Measurements from ENCODE around the gene MBNL3.

MBNL3 gene, protein sequence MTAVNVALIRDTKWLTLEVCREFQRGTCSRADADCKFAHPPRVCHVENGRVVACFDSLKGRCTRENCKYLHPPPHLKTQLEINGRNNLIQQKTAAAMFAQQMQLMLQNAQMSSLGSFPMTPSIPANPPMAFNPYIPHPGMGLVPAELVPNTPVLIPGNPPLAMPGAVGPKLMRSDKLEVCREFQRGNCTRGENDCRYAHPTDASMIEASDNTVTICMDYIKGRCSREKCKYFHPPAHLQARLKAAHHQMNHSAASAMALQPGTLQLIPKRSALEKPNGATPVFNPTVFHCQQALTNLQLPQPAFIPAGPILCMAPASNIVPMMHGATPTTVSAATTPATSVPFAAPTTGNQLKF

DNA sequence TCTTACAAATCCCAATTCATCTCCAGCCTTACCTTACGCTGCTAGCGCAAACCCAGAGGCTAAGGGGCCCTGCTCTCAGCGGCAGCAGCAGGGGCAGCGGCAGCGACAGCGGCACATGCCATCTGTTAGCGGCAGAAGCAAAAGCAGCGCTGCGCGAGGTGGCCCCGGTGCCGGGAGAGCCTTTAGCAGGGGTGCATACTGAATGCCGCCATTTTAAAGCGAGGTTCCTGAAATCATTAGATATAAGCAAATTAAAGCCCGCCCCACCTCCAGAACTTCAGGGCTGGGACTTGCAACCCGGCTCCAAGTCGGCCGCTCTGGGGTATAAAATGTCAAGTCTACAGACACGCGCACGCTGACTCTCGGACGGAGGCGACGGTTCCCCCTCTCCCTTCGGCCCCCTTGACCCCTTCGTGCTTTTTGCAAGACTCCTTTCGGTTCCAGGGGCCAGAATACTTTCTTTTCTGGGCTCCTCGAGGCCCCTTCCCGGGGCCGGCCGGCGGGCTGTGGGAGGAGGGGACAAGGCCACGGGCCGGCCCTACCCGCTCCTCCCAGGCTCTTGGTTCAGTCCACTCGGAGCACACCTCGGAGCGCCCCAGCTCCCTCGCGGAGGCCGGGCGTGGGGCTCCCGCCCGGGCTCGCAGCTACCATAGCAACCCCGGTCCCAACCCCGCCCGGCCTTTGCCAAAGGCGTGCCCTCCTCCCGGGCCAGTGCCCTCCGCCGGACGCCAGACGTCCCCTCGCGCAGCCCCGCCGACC is at the start of gene MBNL3:
Gene MBNL3, minus strand, starts transcription at position 220 of the 759 bp plus-strand sequence. CDS start 49,427 bp downstream, outside the sequence.
- in situ Hi-C loops (cut with MboI; ENCODE audit: low sequenced_read_pairs), result no loop called here

DNA sequence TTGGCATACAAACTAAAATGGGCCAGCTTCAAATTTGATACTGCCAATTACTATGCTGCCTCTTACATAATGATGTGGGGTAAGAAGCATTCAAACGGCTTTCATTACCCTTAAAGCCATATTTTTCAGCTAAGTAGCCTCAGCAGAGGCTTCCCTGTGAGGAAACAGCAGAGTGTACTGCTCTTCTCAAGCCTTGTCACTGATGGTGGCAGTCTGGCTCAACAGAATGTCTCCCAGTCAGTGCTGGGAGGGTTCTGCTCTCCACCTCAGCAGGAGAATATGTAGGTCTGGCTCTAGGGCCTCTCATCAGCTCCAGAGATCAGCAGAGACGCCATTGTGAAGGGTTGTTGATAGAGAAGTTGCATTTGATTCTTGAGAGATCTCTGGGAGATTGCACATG is 44.6 kb upstream of the MBNL3 start:
- in situ Hi-C loops (cut with MboI; ENCODE audit: low sequenced_read_pairs), result no loop called here

DNA sequence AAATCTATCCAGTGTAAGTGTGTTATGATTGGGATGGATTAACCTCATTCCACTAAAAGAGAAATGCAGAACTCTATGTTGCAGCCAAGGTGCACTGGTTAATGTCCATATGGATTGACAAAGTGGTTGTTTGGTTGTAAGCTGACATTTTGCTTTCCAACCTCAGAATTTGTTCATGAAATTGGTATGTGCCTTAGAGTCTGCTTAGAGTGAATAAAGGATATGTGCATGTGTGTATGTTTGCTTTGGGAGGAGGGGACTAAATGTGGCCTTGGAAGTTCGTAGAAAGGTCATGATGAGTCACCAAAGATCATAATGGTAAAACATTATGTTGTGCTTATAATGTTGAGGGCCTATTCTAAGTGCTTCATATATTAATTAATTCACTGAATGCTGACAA is 44.1 kb upstream of the MBNL3 start:
- in situ Hi-C loops (cut with MboI; ENCODE audit: low sequenced_read_pairs), result no loop called here

DNA sequence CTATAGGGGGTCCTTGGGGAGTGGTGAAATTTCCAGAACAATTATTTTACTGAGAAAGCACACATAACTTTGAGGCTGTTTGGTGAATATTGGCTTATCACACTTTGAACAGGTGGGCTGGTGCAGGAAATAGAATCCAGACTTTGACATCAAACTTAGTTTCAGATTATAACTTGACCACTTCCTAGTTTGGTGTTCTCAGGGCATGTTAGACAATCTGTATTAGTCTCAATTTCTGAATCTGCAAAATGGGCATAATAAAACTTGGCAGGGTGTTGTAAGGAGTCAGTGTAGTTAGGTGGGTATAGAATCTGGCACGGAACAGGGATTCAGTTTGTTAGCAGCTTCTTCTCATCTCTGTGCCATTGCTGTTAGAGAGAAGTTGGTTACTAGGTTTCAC is 43.3 kb upstream of the MBNL3 start:
- in situ Hi-C loops (cut with MboI; ENCODE audit: low sequenced_read_pairs), result no loop called here

DNA sequence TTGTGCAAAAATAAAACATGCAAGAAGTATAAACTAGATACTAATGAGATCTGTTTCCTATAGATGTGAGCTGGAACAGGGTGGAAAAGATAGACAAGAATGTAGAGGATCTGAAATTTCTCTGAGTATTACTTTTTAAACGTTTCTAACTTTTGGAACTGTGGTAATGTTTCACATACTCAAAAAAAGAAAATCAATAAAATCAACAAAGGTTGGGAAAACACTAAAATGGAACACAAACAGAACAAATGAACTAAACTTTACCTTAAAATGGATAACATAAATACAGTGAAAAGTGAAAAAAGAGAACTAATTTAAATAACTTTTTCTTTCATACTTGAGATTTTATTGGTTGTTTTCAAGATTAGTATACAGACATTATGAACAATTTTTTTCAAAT is 32.0 kb upstream of the MBNL3 start:
- in situ Hi-C loops (cut with MboI; ENCODE audit: low sequenced_read_pairs), result no loop called here

DNA sequence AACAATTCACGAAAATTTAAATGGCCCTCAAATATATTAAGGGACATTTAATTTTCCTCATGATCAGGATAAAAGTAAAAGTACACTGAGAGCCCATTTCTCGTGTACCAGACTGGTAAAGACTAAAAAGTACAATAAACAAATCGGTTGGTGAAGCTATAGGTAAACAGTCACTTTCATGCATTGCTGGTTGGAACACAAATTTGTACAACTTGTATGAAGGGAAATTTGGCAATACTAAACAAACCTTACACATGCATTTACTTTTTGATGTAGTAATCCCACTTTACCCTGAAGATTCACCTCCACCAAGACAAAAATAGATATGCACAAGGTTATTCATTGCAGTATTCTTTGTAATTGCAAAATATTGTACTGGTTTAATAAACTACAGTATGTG is 31.4 kb upstream of the MBNL3 start:
- in situ Hi-C loops (cut with MboI; ENCODE audit: low sequenced_read_pairs), result no loop called here

DNA sequence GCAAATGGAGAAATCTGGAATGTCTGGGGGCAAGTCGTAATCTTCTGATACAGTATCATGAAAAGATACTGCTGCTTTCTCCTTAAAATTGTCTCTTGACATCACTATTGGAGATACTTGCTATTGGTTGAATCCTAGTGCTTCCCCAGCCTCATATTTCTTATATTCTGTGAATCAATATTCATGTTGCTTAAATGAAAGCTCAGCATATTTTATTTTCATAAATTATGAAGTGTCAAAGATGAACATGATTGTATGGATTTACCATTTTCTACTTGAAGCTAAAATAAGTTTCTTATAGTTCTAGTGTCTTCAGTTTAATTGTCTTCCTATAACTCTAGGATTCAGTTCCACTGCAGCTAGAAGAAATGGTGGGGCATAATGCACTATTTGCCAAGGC is 29.6 kb upstream of the MBNL3 start:
- in situ Hi-C loops (cut with MboI; ENCODE audit: low sequenced_read_pairs), result no loop called here

DNA sequence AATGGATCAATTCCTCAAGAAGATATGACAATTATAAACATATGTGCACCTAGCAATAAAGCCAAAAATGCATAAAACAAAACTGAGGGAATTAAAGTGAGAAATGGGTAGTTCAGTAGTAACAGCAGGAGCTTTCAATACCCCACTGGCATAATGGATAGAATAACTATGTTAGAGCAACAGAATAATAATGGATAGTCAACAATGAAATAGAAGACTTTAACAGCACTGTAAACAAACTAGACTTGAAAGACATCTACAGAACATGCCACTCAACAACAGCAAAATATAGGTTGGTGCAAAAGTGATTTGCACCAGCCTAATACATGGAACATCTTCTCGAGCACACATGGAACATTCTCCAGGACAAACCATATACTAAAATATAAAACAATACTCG is 20.0 kb upstream of the MBNL3 start:
- in situ Hi-C loops (cut with MboI; ENCODE audit: low sequenced_read_pairs), result no loop called here

DNA sequence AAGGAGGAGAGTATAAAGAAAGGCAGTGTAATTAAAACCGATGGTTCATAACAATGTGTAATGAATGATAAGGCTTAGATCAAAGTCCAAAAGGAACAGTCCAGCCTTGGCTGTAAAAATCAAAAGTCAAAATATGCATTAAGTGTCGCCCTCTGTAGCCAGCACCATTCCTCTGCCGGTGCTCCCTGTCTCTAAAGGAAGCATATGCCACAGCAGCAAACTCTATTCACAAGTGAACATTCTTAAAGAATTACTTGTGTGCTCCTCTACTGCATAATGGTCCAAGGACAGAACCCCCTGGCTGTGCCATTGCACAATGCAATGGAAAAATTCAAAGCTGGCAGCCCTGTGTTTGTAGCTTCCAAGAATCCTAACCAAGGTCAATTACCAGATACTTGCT is 16.3 kb upstream of the MBNL3 start:
- in situ Hi-C loops (cut with MboI; ENCODE audit: low sequenced_read_pairs), result no loop called here

DNA sequence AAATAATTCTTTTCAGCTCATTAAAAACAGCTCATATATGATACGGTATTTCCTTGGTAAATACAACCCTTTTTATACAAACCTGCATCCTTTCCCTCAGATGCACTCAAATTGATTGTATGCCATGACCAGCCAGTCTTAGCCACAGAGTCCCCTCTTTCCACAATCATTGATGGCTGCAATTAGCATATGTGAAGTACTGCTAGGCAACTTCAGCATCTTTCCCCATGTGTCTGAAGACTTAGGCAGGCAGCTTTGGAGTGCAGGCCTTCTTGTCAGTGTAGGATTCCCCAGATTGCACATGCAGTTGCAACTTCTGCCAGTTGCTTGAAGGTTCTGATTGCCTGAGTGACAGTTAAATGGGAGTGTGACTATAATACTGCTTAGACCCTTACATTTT is 15.6 kb upstream of the MBNL3 start:
- in situ Hi-C loops (cut with MboI; ENCODE audit: low sequenced_read_pairs), result no loop called here

DNA sequence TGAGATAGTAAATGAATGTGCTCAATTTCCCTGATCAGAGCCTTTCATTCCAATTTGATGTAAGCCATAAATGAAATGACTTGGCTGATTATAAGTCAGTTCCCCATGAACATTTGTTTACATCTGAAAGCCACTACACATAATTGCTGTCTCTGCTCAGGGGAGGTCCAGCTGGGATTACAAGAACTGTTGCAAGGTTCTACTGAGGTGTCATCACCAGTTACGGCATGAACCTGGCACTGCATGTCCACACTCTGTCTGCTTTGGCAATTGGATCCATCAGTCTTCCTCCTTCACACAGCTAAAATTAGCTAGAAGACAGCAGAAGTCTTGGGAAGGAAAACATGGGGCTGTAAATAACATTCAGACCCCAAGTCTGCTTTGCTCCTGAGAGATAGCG is 12.8 kb upstream of the MBNL3 start:
- in situ Hi-C loops (cut with MboI; ENCODE audit: low sequenced_read_pairs), result no loop called here

DNA sequence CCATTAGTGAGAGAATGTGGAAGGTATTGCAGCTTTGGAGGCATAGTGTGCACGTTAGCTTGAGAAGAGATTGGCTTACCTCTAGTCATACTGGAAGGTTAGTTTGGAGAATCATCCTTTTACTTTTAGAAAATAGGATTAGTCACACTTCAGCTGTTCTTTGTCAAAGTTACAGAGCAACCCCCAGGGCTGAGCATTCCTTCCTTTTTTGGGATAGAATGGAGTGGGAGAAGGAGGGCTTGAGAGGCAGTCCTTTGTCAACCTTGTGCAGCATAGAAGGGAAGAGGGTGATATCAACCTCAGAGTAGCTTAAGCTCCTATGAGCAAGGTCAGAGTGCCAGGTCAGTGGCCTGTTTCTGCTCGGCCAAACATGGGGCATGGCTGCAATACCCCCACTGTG is 8.6 kb upstream of the MBNL3 start:
- in situ Hi-C loops (cut with MboI; ENCODE audit: low sequenced_read_pairs), result no loop called here

DNA sequence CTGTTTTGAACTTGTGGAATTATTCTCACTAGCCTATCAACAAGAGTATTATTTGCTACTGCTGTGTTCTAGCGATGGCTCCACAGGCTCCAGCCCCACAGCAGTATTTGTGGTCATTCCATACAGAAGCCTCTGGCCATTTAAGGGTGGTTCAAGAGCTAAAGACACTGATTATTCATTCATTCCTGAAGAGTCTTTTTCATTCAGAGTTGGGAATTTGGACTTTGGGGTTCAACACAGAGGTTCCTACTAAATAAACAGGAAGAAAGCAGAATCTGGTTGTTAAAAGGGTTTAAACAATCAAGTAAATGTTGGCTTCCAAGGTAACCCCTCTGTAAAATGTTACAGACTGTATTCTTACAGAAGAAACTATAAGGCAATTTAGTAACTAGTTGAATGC is 4.3 kb upstream of the MBNL3 start:
- in situ Hi-C loops (cut with MboI; ENCODE audit: low sequenced_read_pairs), result no loop called here

DNA sequence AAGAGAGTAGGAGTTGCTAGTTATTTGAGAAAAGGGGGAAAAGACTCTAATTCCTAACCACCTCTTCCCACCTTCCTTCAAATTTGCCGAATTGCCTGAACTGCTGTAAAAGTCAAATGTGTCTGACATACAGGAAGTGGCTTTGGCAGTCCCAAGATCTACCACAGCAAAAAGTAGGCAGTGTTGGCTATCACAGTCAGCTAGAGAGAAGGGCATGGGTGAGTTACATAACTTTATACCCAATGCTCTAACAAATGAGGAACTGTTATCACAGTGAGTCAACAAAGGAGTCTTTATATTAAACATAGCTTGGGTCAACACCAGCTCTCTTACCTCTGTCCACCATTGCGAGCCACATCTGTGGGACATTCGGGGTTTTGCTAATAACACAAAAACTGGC is 2.4 kb upstream of the MBNL3 start:
- in situ Hi-C loops (cut with MboI; ENCODE audit: low sequenced_read_pairs), result no loop called here

DNA sequence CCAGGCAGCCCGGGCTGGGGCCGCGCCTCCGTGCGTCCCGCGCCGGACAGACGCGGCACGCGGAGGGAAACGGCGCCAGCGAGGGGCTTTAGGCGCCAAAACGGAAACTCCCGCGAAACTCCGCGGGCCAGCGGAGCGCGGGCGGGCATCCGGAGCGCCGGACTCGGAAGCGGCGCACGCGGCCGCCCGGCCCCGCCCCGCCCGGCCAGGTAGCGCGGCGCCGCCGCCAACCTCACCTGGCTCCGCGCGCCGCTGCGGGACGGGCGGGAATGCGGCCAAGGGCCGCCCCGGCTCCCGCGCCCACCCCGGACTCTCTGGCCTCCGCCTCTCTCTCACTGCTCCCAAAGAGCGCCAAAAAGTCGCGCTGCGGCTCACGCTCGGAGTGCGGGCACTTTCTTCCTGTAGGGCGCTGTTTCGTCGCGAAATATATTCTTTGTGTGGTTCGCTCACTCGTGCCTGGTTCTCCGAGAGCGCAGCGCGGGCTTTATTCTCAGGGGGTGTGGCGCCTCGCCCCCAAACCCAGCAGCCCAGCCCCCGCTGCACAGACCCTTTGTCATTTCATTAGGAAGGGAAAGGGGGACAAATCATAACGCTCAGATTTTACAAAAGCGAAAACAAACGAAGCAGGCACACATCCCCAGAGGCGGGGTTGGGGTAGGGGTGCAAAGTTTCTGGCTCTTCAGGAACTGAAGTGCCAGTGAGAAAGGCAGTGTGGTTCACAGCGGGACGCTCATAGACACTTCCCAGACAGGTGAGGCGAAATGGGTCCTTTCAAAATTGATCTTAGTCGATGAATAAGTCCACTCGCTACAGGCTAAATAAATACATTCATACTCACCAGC is 961 bp upstream of the MBNL3 start:
- in situ Hi-C loops (cut with MboI; ENCODE audit: low sequenced_read_pairs), result no loop called here

DNA sequence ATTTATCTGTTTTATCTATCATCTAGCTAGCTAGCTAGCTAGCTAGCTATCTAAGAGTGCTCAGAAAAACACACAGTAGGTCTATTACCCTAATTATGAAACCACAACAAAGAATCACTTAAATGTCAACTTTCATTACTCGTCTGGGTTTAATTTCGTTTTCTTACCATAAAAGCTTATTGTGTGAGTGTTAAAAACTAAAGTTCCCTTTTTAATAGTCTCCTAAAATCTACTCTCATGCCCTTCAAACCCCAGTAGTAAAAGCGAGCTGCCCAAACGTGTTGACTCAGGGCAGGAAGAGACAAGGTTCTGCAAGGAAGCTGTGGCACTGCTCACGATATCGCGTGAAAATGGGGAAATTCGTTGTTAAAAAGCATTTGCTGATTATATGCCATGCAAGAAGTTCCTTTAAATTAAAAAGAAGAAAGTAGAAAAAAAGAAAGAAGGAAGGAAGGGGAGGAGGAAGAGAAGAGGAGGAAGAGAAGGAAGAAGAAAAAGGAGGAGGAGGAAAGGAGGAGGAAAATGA is 595 bp downstream of the MBNL3 start:
- in situ Hi-C loops (cut with MboI; ENCODE audit: low sequenced_read_pairs), result no loop called here

DNA sequence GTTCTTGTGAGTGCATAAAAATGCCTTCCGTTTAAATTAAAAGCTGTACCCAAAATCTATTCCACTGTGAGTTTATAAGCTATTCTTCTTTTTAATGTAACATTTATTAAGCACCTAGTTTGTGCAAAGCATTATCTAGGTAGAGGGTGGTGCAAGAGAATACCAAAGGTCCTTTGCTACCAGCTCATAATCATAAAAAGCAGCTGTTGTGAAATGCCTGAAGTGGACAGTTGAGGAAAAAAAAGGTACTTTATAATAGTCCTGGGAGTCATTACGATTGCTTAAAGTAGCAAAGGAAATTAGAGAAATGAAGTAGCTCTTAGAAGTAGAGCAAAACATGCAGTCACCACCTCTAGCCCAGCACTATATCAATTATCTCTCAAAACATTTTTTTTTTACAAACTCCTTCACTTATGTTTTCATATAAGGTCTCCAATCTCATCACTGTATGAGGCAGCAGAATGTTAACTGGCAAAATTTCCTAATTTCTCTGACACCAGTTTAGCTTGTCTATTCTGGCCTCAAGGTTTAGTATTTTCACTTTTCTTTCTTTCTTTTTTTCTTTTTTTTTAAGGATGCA is 2.1 kb downstream of the MBNL3 start:
- in situ Hi-C loops (cut with MboI; ENCODE audit: low sequenced_read_pairs), result no loop called here

DNA sequence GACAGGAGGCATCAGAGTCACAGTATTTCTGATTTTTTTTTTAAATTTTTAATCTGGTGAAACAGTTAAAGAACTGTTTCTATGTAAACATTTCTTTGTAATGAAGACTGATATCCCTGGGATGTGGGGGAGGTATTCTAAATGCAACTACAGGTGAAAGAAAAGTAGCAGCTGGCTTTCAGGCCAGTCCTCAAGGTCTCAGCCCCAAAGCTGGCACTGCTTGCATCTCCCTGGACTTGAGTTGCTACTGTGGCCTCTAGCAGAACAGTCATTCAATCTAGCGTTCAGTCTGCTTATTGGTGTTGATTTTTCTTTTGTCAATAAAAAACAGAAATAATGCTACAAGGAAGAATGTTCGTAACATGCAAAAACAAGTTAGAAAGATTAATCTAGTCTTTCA is 4.9 kb downstream of the MBNL3 start:
- in situ Hi-C loops (cut with MboI; ENCODE audit: low sequenced_read_pairs), result no loop called here

DNA sequence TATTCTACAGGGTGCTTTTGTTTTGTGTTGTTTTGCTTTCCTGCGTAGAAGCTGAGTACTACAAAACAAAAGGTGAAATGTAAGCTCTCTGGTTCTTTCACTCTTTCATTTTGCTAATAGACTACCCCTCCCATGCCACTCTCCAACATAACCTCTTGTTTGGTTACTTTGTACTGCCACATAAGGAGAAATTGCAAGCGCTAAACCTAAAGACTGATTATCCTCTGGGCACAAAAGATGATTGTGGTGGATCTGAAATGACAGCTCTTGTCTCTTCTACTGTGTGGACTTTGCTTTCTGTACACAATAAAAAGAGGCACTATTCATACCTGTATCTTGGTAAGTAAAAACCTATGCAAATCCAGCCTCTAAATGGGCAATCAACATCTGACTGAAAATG is 5.3 kb downstream of the MBNL3 start:
- in situ Hi-C loops (cut with MboI; ENCODE audit: low sequenced_read_pairs), result no loop called here

DNA sequence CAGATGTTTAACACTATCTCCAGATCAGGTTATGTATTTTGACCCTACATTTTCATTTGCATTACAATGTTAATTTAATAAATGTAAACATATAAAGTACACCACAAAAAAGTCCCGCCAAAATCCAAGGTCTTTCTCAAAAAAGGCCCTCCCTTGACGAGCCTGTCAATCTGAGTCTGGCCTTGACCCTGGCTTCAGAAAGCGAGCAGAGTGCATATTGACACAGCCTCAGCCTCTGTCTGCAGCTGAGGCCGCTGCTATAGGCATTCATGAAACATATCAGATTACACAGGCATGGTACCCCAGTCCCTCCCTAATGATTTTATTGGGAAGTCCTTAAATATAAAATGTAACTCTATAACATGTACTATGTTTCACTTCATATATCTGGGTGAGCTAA is 6.2 kb downstream of the MBNL3 start:
- in situ Hi-C loops (cut with MboI; ENCODE audit: low sequenced_read_pairs), result no loop called here

DNA sequence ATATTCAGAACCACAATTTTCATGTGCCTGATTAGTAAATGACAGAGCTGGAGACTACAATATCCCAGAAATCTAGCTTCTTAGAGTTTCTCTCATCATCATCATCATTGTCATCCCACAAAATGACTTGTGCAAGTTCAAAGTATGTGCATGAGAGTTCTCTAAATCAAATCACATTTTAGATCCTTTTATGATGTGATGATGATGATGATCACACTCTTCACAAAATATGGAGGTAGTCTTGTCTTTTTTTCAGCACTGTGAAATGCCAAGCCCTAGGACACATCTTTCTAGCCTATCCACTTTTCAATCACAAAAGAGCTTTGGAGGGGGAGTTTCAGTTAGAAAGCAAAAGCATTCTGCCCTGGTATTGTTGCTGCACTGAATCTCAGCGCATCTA is 7.4 kb downstream of the MBNL3 start:
- in situ Hi-C loops (cut with MboI; ENCODE audit: low sequenced_read_pairs), result no loop called here
